Adrenal gland (tissue), 12 donors: Measurements from ENCODE around the gene PTTG1IP2. TPM values are rescaled to one million over a fixed set of nuclear protein-coding genes. Genes with fewer than 3 reads are reported as not detected.
"Not testable (repeated sequence)": the region's sequence is repeated elsewhere in the genome, so short reads cannot be mapped to it uniquely, and the experiment has no call there.

Source experiments
- DNase-seq, 7 donors: peaks; one replicate each; pipeline ENCODE4 v3.0.0-alpha.2; 2019 to 2020
- H3K27ac ChIP-seq, 5 donors: fragments of 200-600 bp; sonication (generic) in 4 of 5; 1 replicate in 3 of 5; 2 replicates in 2 of 5; pipeline versions ENCODE4 v1.5.1 to v1.8.0; 2016 to 2020; ENCODE audit warnings: mild to moderate bottlenecking in 1 of 5
- H3K27me3 ChIP-seq: fragments of 200-600 bp; 2 replicates; pipeline ENCODE4 v1.8.0; 2021
- H3K36me3 ChIP-seq, 2 donors: fragments of 200-600 bp; replicated peaks in 1 of 2; 1 replicate in 1 of 2; 2 replicates in 1 of 2; pipeline versions ENCODE4 v1.5.1 to v1.8.0; 2018 to 2022
- H3K4me1 ChIP-seq, 2 donors: fragments of 200-600 bp; replicated peaks in 1 of 2; 1 replicate in 1 of 2; 2 replicates in 1 of 2; pipeline versions ENCODE4 v1.5.1 to v1.8.0; 2018 to 2021
- H3K4me3 ChIP-seq, 4 donors: fragments of 200-600 bp; sonication (generic) in 3 of 4; one replicate each; pipeline ENCODE4 v1.5.1; 2016 to 2018
- H3K9me3 ChIP-seq, 3 donors: fragments of 200-600 bp; sonication (generic) in 1 of 3; replicated peaks in 1 of 3; 1 replicate in 2 of 3; 2 replicates in 1 of 3; pipeline versions ENCODE4 v1.5.1 to v1.8.0; 2016 to 2021
- POLR2A ChIP-seq, 2 donors: fragments of 450-650 bp; IDR thresholded peaks; one replicate each; pipeline ENCODE4 v1.6.1; 2017; ENCODE audit warnings: antibody characterized with exemption in 2 of 2, mild to moderate bottlenecking in 2 of 2, moderate library complexity in 1 of 2
- WGBS, 4 donors: extraction: QIAGEN DNeasy Blood & Tissue Kit in 2 of 4; methylation state at CpG; one replicate each; pipeline versions ENCODE4 v1.1.5 to v1.1.7; 2013 to 2017; 5-methylcytosine and 5-hydroxymethylcytosine counted together
- intact Hi-C, 2 donors: fragments of 100-400 bp; cut with DNase I; formaldehyde crosslinking; loops; one replicate each; pipeline versions ENCODE4 v1.14.1 to v1.15.0; 2022 to 2023
- polyA plus RNA-seq, 3 donors: library from polyadenylated mRNA; stranded (reverse); fragments of 200-250 nt in 2 of 3; fragments of 350-450 nt in 1 of 3; fragmentation: Illumina TruSeq in 1 of 3; extraction: RNeasy Lipid Tissue Mini Kit (QIAGEN cat#74804) in 1 of 3; gene quantifications; one replicate each; pipeline ENCODE4 v1.2.3, GENCODE V29; 2013 to 2014
- total RNA-seq, 9 donors: library from RNA; depleted of rRNA in 4 of 9; stranded (reverse); fragments of >200 nt in 4 of 9; fragments of 120-200 nt in 1 of 9; fragmentation: NEBNext Ultra II Directional in 1 of 9; extraction: Animal tissue kit (Norgen Biotek cat#: 25700) in 1 of 9; gene quantifications; one replicate each; pipeline versions ENCODE4 v1.1.0 to v1.2.4, GENCODE V29; 2013 to 2023
- TF ChIP-seq, protein P1 (sequence below), 6 experiments: fragments of 450-650 bp in 4 of 6; fragments of 200-600 bp in 2 of 6; sonication (generic) in 1 of 6; IDR thresholded peaks; 1 replicate in 5 of 6; 2 replicates in 1 of 6; pipeline versions ENCODE4 v1.5.1 to v1.8.0; 2016 to 2021; ENCODE audit warnings: antibody characterized with exemption in 6 of 6, mild to moderate bottlenecking in 2 of 6, moderate library complexity in 1 of 6
- donor health status: healthy with polysubstance abuse.
- donor health status: Bipolar disorder and iron deficiency.
- donor health status: DM: yes; HTN: yes; CAD: no.
- donor health status: DM: no; HTN: no; CAD: no.
- donor health status: DM: no; HTN: no; CAD: no.
- donor health status: DM: yes; HTN: yes; CAD: no.

The PTTG1IP2 gene
- total and polyA plus RNA-seq, 12 donors, result not detected

DNA sequence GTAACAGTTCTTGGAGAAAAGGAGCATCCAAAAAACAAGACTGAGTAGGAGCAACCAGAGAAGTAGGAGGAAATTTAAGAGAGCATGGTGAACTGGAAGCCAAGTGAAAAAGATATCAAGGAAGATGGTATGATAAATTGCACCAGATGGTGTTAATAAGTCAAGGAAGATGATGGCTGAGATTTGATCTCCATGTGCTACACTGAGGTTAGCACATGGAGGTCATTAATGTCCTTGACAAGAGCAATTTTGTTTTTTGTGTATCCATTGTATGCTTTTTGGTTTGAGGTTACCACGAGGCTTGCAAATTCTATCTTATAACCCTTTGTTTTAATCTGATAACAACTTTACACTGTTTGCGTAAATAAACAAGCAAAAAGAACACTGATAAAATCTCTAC is 11.3 kb upstream of the PTTG1IP2 start:
- Histone ChIP-seq H3K4me1 (peaks cover 0 to 11% of the 10 kb centered on the region in 2 donors), H3K9me3 (no peaks in the 10 kb centered on the region), H3K36me3 (no peaks in the 10 kb centered on the region), H3K27me3 (no peaks in the 10 kb centered on the region), H3K27ac (no peak overlapping the region), H3K4me3 (no peak overlapping the region)
- intact Hi-C loops, result loop anchor here in 1 of 2 donors (2.0 to 10.0 kb wide), 2 partner anchors 21 to 167 kb away; no protein-coding TSS in a partner anchor
- TF ChIP-seq, protein P1, sequence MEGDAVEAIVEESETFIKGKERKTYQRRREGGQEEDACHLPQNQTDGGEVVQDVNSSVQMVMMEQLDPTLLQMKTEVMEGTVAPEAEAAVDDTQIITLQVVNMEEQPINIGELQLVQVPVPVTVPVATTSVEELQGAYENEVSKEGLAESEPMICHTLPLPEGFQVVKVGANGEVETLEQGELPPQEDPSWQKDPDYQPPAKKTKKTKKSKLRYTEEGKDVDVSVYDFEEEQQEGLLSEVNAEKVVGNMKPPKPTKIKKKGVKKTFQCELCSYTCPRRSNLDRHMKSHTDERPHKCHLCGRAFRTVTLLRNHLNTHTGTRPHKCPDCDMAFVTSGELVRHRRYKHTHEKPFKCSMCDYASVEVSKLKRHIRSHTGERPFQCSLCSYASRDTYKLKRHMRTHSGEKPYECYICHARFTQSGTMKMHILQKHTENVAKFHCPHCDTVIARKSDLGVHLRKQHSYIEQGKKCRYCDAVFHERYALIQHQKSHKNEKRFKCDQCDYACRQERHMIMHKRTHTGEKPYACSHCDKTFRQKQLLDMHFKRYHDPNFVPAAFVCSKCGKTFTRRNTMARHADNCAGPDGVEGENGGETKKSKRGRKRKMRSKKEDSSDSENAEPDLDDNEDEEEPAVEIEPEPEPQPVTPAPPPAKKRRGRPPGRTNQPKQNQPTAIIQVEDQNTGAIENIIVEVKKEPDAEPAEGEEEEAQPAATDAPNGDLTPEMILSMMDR (IDR thresholded peaks at IDR 0.05), result no peak
- no peak for TF ChIP-seq POLR2A (IDR thresholded peaks at IDR 0.05)
- no peak for DNase-seq
- 77 to 86% (median 85%) methylated on average over 2 of the region's 2 CpGs for WGBS, 4 donors

DNA sequence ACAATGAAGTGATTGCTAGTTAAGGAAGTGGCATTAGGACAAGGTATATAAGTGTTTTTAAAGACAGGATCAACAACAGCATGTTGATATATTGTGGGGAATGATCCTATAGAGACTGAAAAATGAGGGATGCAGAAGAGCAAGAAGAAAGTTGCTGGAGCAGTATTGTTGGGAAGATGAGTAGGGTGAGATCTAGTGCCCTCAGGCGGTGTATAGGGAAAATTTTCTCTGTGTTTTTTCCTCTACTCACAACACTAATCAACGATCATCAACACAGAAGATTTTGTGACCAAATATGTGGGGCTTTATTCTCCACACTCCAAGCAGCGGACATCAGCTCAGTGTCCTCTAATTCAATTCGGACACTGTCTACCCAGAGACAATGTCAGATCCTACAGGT is 9.6 kb upstream of the PTTG1IP2 start:
- no peak for DNase-seq
- Histone ChIP-seq H3K4me1 (peaks cover 0 to 4% of the 10 kb centered on the region in 2 donors), H3K27ac (no peak overlapping the region), H3K4me3 (no peak overlapping the region), H3K9me3 (no peaks in the 10 kb centered on the region), H3K36me3 (no peaks in the 10 kb centered on the region), H3K27me3 (no peaks in the 10 kb centered on the region)
- intact Hi-C loops, result loop anchor here in 1 of 2 donors (2.0 to 10.0 kb wide), 2 partner anchors 19 to 165 kb away; no protein-coding TSS in a partner anchor
- no peak for TF ChIP-seq POLR2A (IDR thresholded peaks at IDR 0.05)
- TF ChIP-seq, protein P1 (IDR thresholded peaks at IDR 0.05), result no peak
- WGBS, 4 donors, result 74 to 85% (median 76%) methylated on average over 4 of the region's 4 CpGs

DNA sequence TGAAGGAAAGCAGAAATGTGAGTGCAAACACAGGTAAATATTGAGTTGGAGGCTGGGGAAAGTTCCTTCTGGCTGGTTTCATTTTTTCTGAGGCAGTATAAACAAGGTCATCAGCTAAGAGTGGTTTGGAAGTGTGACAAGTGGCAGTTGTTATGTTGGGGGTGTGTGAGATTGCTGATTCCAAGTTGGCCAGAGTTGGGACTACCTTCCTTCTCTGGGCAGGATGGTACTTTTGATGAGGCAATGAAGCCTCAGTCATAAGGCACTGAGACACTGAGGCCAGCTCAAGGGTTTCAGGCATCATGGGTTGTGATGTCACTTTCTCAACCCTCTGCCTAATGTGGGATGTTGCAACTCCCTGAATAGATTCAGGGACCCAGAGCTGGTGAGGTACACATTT is 8.2 kb upstream of the PTTG1IP2 start:
- no peaks in the 10 kb centered on the region for H3K36me3 ChIP-seq
- H3K4me1 ChIP-seq, result no peaks in the 10 kb centered on the region
- peak in 1 of 7 donors; percentile 6 for DNase-seq
- H3K27ac ChIP-seq, result no peak overlapping the region
- no peak overlapping the region for H3K4me3 ChIP-seq
- no peaks in the 10 kb centered on the region for H3K9me3 ChIP-seq
- no peaks in the 10 kb centered on the region for H3K27me3 ChIP-seq
- TF ChIP-seq, protein P1 (IDR thresholded peaks at IDR 0.05), result no peak
- TF ChIP-seq POLR2A (IDR thresholded peaks at IDR 0.05), result no peak
- intact Hi-C loops, result no loop called here

DNA sequence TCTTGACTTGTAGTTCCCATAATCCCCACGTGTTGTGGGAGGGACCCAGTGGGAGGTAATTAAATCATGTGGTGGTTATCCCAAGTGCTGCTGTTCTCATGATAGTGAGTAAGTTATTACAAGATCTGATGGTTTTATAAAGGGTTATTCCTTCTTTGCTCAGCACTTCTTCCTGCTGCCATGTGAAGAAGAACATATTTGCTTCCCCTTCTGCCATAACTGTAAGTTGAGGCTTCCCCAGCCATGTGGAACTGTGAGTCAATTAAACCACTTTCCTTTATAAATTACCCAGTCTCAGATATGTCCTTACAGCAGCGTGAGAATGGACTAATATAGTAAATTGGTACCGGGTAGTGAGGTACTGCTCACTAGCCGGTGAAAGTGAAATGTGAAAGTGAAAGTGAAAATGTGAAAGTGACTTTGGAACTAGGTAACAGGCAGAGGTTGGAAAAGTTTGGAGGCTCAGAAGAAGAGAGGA is 6.2 kb upstream of the PTTG1IP2 start:
- H3K27ac ChIP-seq, result peak overlapping the region in 3 of 5 donors; percentile 24 to 28 (median 25)
- intact Hi-C loops, result not testable (repeated sequence)
- WGBS, 4 donors, result 25 to 42% (median 36%) methylated on average over 4 of the region's 4 CpGs

DNA sequence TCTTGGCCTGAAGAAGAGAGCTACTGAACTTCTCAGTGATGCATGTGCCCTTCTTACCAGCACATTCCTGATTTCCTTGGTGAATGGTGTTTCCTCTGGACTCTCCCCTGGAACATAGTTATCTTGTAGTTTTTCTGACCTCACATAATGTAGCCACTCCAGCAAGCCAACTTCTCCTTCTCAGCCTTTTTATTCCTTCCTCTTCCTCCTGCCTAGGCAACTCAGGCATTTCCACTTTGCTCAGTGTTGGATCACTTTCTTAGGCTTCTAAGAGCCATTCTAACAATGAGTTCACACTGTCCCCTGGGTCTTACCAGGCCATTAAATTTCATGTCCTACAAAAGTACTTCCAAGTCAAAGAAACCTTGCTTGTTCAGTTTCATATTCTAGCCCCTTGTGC is 3.6 kb upstream of the PTTG1IP2 start:
- H3K36me3 ChIP-seq, result no peaks in the 10 kb centered on the region
- intact Hi-C loops, result no loop called here
- H3K27ac ChIP-seq, result no peak overlapping the region
- H3K4me3 ChIP-seq, result no peak overlapping the region
- TF ChIP-seq POLR2A (IDR thresholded peaks at IDR 0.05), result no peak
- TF ChIP-seq, protein P1 (IDR thresholded peaks at IDR 0.05), result no peak
- no peaks in the 10 kb centered on the region for H3K4me1 ChIP-seq
- DNase-seq, result no peak
- no peaks in the 10 kb centered on the region for H3K27me3 ChIP-seq
- no peaks in the 10 kb centered on the region for H3K9me3 ChIP-seq

More for the DNA sequence above, 6.2 kb upstream of the PTTG1IP2 start:
- not testable (repeated sequence) for H3K9me3 ChIP-seq, H3K36me3 ChIP-seq, H3K27me3 ChIP-seq, H3K4me1 ChIP-seq
- peak in 1 of 7 donors; percentile 4 for DNase-seq
- peak overlapping the region in 2 of 4 donors; percentile 9 to 54 for H3K4me3 ChIP-seq
